Measurements from ENCODE around the gene ATF7IP. TPM values are rescaled to one million over a fixed set of nuclear protein-coding genes. Genes with fewer than 3 reads are reported as not detected.
"Not testable (repeated sequence)": the region's sequence is repeated elsewhere in the genome, so short reads cannot be mapped to it uniquely, and the experiment has no call there.

The ATF7IP gene
- total RNA-seq, 2 experiments from 2014 or later = 131 to 141 TPM

DNA sequence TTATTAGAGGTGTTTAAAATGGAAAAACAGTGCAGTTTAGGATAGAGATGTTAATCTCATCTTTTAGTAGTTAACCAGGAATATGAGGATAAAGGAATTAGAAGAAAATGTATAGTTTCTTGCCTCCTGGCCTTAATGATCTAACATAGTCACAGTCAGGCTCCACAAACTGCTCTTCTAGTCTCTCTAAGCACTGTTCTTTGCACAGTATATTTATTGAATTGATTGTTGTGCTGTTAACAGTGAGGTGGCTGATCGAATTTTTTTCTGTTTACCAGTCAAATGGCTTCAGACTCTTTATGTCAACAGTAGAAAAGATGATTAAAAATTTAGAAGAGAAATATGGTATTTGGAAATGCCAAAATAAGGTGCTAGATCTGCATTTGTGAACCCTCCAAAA lies 37.8 kb downstream of the ATF7IP start:
- intact Hi-C loops (cut with micrococcal nuclease) = loop anchor here (5.0 kb wide), 1 partner anchor 49 kb away; no protein-coding TSS in a partner anchor
- no peak for DNase-seq
- Mint-ChIP-seq H3K4me3 (no peak overlapping the region), H3K36me3 (ENCODE audit: low read depth) (peaks cover 30% of the 10 kb centered on the region), H3K9me3 (peaks cover 2% of the 10 kb centered on the region), H3K4me1 (ENCODE audit: low read depth) (peaks cover 83% of the 10 kb centered on the region), H3K27ac (peak overlapping the region; percentile 63), H3K27me3 (ENCODE audit: low read depth) (no peaks in the 10 kb centered on the region)
- CTCF ChIA-PET = interaction anchor here (1.3 to 1.8 kb wide), 2 partner anchors 13 to 165 kb away, joined by 4 read pairs; no protein-coding TSS in a partner anchor

DNA sequence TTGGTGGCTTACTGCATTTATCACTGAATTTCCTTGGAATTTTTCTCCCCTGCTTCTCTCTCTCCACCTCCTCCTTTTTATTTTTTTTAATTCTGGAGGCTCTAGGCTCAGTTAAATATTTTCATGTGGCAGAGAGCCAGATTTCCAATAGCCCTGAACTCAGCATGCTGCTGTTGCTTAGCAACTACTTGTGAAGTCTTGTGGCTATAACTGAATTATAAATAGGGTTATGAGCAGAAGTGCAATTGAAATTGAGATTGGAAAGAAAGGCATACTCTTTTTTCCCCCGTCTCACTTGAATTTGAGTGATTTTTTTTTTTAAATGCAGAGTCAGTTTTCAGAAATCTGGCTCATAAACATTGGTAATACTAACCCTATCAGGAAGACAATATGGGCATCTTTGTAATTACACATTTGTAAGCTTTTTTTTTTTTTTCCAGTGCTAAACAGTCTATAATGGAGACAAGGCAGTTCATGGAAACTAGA lies 38.3 kb downstream of the ATF7IP start:
- peaks cover 2% of the 10 kb centered on the region for H3K9me3 Mint-ChIP-seq

DNA sequence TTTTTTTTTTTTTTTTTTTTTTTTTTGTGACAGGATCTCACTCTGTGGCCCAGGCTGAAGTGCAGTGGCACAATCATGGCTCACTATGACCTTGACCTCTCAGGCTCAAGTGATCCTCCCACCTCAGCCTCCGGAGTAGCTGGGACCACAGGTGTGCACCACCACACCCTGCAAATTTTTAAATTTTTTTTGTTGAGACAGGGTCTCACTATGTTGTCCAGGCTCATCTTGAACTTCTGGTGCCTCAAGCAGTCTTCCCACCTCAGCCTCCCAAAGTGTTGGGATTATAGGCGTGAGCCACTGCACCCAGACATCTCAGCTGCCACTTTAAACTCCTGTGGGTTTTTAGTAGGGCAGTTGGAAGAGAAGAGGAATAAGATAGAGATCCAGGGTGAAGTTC lies 39.9 kb downstream of the ATF7IP start:
- H3K9me3 Mint-ChIP-seq; H3K27ac Mint-ChIP-seq; H3K27me3 Mint-ChIP-seq (ENCODE audit: low read depth); intact Hi-C loops (cut with micrococcal nuclease); DNase-seq; H3K4me3 Mint-ChIP-seq: not testable (repeated sequence)
- peaks cover 76% of the 10 kb centered on the region for H3K4me1 Mint-ChIP-seq (ENCODE audit: low read depth)
- peaks cover 32% of the 10 kb centered on the region for H3K36me3 Mint-ChIP-seq (ENCODE audit: low read depth)
- CTCF ChIA-PET = interaction anchor here (1.4 kb wide), 1 partner anchor 11 kb away, joined by 5 read pairs; no protein-coding TSS in a partner anchor

More for the DNA sequence above, 38.3 kb downstream of the ATF7IP start:
- DNase-seq = no peak
- intact Hi-C loops (cut with micrococcal nuclease) = loop anchor here (5.0 kb wide), 1 partner anchor 49 kb away; no protein-coding TSS in a partner anchor
- peak overlapping the region; percentile 28 for H3K4me3 Mint-ChIP-seq
- peaks cover 34% of the 10 kb centered on the region for H3K36me3 Mint-ChIP-seq (ENCODE audit: low read depth)
- peak overlapping the region; percentile 63 for H3K27ac Mint-ChIP-seq
- peaks cover 82% of the 10 kb centered on the region for H3K4me1 Mint-ChIP-seq (ENCODE audit: low read depth)
- H3K27me3 Mint-ChIP-seq (ENCODE audit: low read depth) = no peaks in the 10 kb centered on the region
- CTCF ChIA-PET = interaction anchor here (0.6 to 1.3 kb wide), 2 partner anchors 13 to 32 kb away, joined by 4 read pairs; no protein-coding TSS in a partner anchor

DNA sequence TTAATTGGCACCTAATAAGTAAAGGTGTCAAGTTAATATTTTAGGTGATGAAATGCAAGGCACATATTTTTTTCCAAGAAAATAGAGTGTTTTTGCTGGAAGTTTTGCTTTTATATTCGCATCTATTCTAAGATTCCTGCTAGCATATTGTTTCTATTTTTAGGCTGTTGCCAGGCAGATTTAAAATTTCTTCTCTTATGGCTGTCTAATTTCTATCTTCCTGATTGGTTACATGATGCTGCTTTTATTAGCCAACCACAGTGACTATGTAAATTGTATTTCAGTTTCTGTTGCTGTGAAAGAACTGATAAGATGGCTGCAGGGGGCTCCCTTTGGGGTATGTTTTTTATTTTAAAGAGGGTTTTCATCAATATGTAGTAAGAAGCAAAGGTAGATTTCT lies 42.7 kb downstream of the ATF7IP start:
- CTCF ChIA-PET = interaction anchor here (0.8 kb wide), 1 partner anchor 14 kb away, joined by 3 read pairs; no protein-coding TSS in a partner anchor
- H3K27ac Mint-ChIP-seq = peak overlapping the region; percentile 59
- intact Hi-C loops (cut with micrococcal nuclease) = loop anchor here (1.0 kb wide), 1 partner anchor 8 kb away; no protein-coding TSS in a partner anchor
- peaks cover 70% of the 10 kb centered on the region for H3K4me1 Mint-ChIP-seq (ENCODE audit: low read depth)
- H3K4me3 Mint-ChIP-seq = no peak overlapping the region
- peaks cover 22% of the 10 kb centered on the region for H3K36me3 Mint-ChIP-seq (ENCODE audit: low read depth)
- H3K27me3 Mint-ChIP-seq (ENCODE audit: low read depth) = no peaks in the 10 kb centered on the region
- peaks cover 2% of the 10 kb centered on the region for H3K9me3 Mint-ChIP-seq
- no peak for DNase-seq

DNA sequence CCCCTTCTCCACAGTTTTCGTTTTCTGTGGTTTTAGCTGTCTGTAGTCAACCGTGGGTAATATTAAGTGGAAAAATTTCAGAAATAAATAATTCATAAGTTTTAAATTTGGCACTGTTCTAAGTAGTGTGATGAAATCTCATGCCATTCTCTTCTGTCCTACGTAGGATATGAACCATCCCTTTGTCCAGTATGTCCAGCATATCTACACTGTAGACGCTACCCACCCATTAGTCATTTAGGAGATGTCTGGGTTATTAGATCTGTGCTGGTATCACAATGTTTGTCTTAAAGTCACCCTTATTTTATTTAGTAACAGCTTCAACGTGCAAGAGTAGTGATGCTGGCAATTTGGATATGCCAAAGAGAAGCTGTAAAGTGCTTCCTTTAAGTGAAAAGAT lies 44.7 kb downstream of the ATF7IP start:
- Mint-ChIP-seq H3K27me3 (ENCODE audit: low read depth) (no peaks in the 10 kb centered on the region), H3K36me3 (ENCODE audit: low read depth) (peaks cover 17% of the 10 kb centered on the region), H3K9me3 (no peaks in the 10 kb centered on the region), H3K4me1 (ENCODE audit: low read depth) (peaks cover 69% of the 10 kb centered on the region), H3K4me3 (no peak overlapping the region), H3K27ac (no peak overlapping the region)
- CTCF ChIA-PET = no interaction called here
- intact Hi-C loops (cut with micrococcal nuclease) = no loop called here
- DNase-seq = no peak

GRCh38 chr12:14410841-14411569 lies 45.5 kb downstream of the ATF7IP start:
- Mint-ChIP-seq H3K27me3 (ENCODE audit: low read depth) (no peaks in the 10 kb centered on the region), H3K36me3 (ENCODE audit: low read depth) (peaks cover 15% of the 10 kb centered on the region), H3K9me3 (no peaks in the 10 kb centered on the region), H3K27ac (peak overlapping the region; percentile 6), H3K4me1 (ENCODE audit: low read depth) (peaks cover 67% of the 10 kb centered on the region), H3K4me3 (no peak overlapping the region)
- DNase-seq = no peak
- CTCF ChIA-PET = interaction anchor here (0.6 kb wide), 1 partner anchor 8 kb away, joined by 3 read pairs; no protein-coding TSS in a partner anchor
- intact Hi-C loops (cut with micrococcal nuclease) = loop anchor here (1.0 kb wide), 1 partner anchor 11 kb away; no protein-coding TSS in a partner anchor

DNA sequence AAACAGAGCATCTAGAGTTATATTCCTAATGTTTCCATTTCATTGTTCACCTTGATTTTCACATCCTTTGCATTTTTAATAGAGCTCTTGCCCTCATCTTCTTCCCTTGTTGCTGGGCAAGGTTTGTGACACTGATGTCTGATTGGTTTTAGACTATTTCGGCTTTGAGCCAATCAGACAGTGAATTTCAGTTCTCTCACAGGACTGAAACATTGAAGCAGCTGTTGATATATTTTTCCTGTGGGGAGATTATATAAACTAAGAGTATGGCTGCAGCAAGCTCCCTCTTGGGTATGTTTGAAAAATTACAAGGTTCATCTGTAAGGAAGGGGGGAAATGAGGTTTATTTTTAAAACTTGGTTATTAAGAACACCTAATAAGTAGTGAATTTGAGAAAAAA lies 51.2 kb downstream of the ATF7IP start:
- CTCF ChIA-PET = interaction anchor here (0.8 to 2.8 kb wide), 7 partner anchors 11 to 50 kb away, joined by 3 to 18 read pairs (median 5); partner anchors contain the start of gene ATF7IP
- Mint-ChIP-seq H3K36me3 (ENCODE audit: low read depth) (peaks cover 21% of the 10 kb centered on the region), H3K9me3 (peaks cover 9% of the 10 kb centered on the region), H3K4me3 (peak overlapping the region; percentile 38), H3K4me1 (ENCODE audit: low read depth) (peaks cover 60% of the 10 kb centered on the region), H3K27ac (peak overlapping the region; percentile 74), H3K27me3 (ENCODE audit: low read depth) (no peaks in the 10 kb centered on the region)
- intact Hi-C loops (cut with micrococcal nuclease) = loop anchor here (1.0 kb wide), 5 partner anchors 8 to 160 kb away; no protein-coding TSS in a partner anchor
- peak; percentile 60 for DNase-seq

GRCh38 chr12:14417715-14418114 lies 52.2 kb downstream of the ATF7IP start:
- H3K9me3 Mint-ChIP-seq = peaks cover 18% of the 10 kb centered on the region
- DNase-seq = peak; percentile 89
- peak overlapping the region; percentile 90 for H3K27ac Mint-ChIP-seq
- H3K27me3 Mint-ChIP-seq (ENCODE audit: low read depth) = no peaks in the 10 kb centered on the region
- H3K4me3 Mint-ChIP-seq = peak overlapping the region; percentile 70
- peaks cover 28% of the 10 kb centered on the region for H3K36me3 Mint-ChIP-seq (ENCODE audit: low read depth)
- CTCF ChIA-PET = interaction anchor here (0.7 to 2.8 kb wide), 15 partner anchors 11 to 198 kb away, joined by 3 to 18 read pairs (median 5); partner anchors contain the start of gene ATF7IP
- intact Hi-C loops (cut with micrococcal nuclease) = loop anchor here (1.0 kb wide), 2 partner anchors 17 to 178 kb away; no protein-coding TSS in a partner anchor
- H3K4me1 Mint-ChIP-seq (ENCODE audit: low read depth) = peaks cover 59% of the 10 kb centered on the region

DNA sequence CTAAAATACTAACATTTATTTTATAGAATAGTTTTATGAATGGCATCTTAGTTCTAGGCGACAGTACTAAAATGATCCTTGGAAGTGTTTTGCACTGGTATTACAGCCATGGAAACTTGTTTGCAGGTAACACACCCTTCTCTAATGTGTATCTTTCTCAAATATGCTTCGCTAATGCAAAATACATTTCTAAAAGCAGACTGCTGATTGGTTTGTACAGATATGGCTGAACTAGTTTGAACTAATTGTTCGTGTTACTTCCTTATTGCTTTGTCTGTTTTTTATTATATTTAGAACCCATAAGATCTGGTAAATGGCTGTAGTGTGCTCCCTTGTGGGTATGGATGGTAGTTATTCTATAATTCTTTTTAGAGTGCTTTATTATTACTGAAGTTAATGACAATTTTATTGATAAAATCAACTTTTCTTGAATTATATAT lies 53.0 kb downstream of the ATF7IP start:
- H3K27ac Mint-ChIP-seq = peak overlapping the region; percentile 41
- intact Hi-C loops (cut with micrococcal nuclease) = loop anchor here (1.0 kb wide), 1 partner anchor 179 kb away; no protein-coding TSS in a partner anchor
- peaks cover 59% of the 10 kb centered on the region for H3K4me1 Mint-ChIP-seq (ENCODE audit: low read depth)
- peak overlapping the region; percentile 21 for H3K4me3 Mint-ChIP-seq
- peaks cover 30% of the 10 kb centered on the region for H3K36me3 Mint-ChIP-seq (ENCODE audit: low read depth)
- H3K27me3 Mint-ChIP-seq (ENCODE audit: low read depth) = no peaks in the 10 kb centered on the region
- no peak for DNase-seq
- H3K9me3 Mint-ChIP-seq = peaks cover 20% of the 10 kb centered on the region
- CTCF ChIA-PET = interaction anchor here (0.8 to 2.8 kb wide), 10 partner anchors 18 to 179 kb away, joined by 3 to 18 read pairs (median 6); partner anchors contain the start of gene ATF7IP

- no peak for DNase-seq
- H3K27ac Mint-ChIP-seq = peak overlapping the region; percentile 46
These were observed 57.2 kb downstream of the ATF7IP start for GRCh38 chr12:14422516-14423230.

GRCh38 chr12:14424545-14424944 lies 59.1 kb downstream of the ATF7IP start:
- Mint-ChIP-seq H3K36me3 (ENCODE audit: low read depth) (peaks cover 70% of the 10 kb centered on the region), H3K27me3 (ENCODE audit: low read depth) (no peaks in the 10 kb centered on the region), H3K4me1 (ENCODE audit: low read depth) (peaks cover 67% of the 10 kb centered on the region), H3K4me3 (no peak overlapping the region), H3K9me3 (peaks cover 20% of the 10 kb centered on the region), H3K27ac (peak overlapping the region; percentile 18)
- intact Hi-C loops (cut with micrococcal nuclease) = no loop called here
- CTCF ChIA-PET = interaction anchor here (1.2 to 1.6 kb wide), 2 partner anchors 11 to 186 kb away, joined by 3 to 4 read pairs; no protein-coding TSS in a partner anchor
- DNase-seq = no peak

More at GRCh38 chr12:14422516-14423230, 57.2 kb downstream of the ATF7IP start:
- Mint-ChIP-seq H3K4me3 (no peak overlapping the region), H3K36me3 (ENCODE audit: low read depth) (peaks cover 62% of the 10 kb centered on the region), H3K27me3 (ENCODE audit: low read depth) (no peaks in the 10 kb centered on the region), H3K4me1 (ENCODE audit: low read depth) (peaks cover 56% of the 10 kb centered on the region), H3K9me3 (peaks cover 20% of the 10 kb centered on the region)
- intact Hi-C loops (cut with micrococcal nuclease) = no loop called here
- CTCF ChIA-PET = interaction anchor here (1.0 to 1.5 kb wide), 3 partner anchors 13 to 183 kb away, joined by 3 to 5 read pairs (median 4); no protein-coding TSS in a partner anchor

Measured in activated naive CD4-positive, alpha-beta T cell treated with anti-CD3 and anti-CD28 coated beads for 36 hours (primary cell).